Motor neuron (in vitro differentiated cells): Measurements from ENCODE around the gene SEMA5B. TPM values are rescaled to one million over a fixed set of nuclear protein-coding genes. Genes with fewer than 3 reads are reported as not detected.

ENCODE experiments used
- ATAC-seq, 8 experiments: fragments of 200-7000 bp; cut with Tn5 transposase; replicated peaks in 6 of 8; 2 replicates each; pipeline ENCODE4 v1.8.0; 2021; ENCODE audit warnings: mild to moderate bottlenecking in 8 of 8, moderate library complexity in 8 of 8
- H3K27ac ChIP-seq, 2 donors: fragments of 250-450 bp; sonication (Bioruptor Pico); 2 replicates each; pipeline ENCODE4 v1.9.0; 2021; ENCODE audit warnings: antibody characterized with exemption in 2 of 2, mild to moderate bottlenecking in 2 of 2, moderate library complexity in 1 of 2
- H3K4me1 ChIP-seq, 2 donors: fragments of 250-450 bp; sonication (Bioruptor Pico); replicated peaks in 1 of 2; 2 replicates each; pipeline ENCODE4 v1.6.1; 2021; ENCODE audit warnings: antibody characterized with exemption in 2 of 2, mild to moderate bottlenecking in 2 of 2, moderate library complexity in 1 of 2
- H3K4me3 ChIP-seq, 5 donors: fragments of 250-450 bp; sonication (Bioruptor Pico); 2 replicates each; pipeline ENCODE4 v1.9.0; 2021; ENCODE audit warnings: antibody characterized with exemption in 5 of 5, mild to moderate bottlenecking in 5 of 5, moderate library complexity in 4 of 5
- WGBS, 10 experiments: fragments of 450-650 bp; shearing (Covaris generic); methylation state at CpG; one replicate each; pipeline ENCODE4 v1.0.0; 2022; 5-methylcytosine and 5-hydroxymethylcytosine counted together
- in situ Hi-C, 9 experiments: fragments of 400-800 bp; cut with MboI; loops; one replicate each; pipeline ENCODE4 v1.15.0; 2021; ENCODE audit warnings: low sequenced_read_pairs in 9 of 9, low pct_unique_long_range_greater_than_20kb in 2 of 9; ENCODE audit not compliant: unreplicated experiment in 9 of 9
- total RNA-seq, 8 experiments: library from RNA; unstranded; fragments of 300-600 nt; gene quantifications; 2 replicates each; pipeline versions ENCODE4 v1.2.3 to v1.2.4, GENCODE V29; 2022

Gene SEMA5B
- total RNA-seq, 8 experiments from 2014 or later: 0.38 to 34.5 (median 21.4) TPM

GRCh38 chr3:123053107-123053506 is 25.5 kb upstream of the SEMA5B start:
- Histone ChIP-seq H3K27ac (no peak overlapping the region), H3K4me1 (peaks cover 15 to 18% of the 10 kb centered on the region in 2 donors), H3K4me3 (no peak overlapping the region)
- peak in 3 of 8 experiments; percentile 25 to 55 (median 33) for ATAC-seq
- in situ Hi-C loops: no loop called here
- 67 to 100% (median 100%) methylated on average over 1 to 2 of the region's 2 CpGs; no CpG with 5 or more reads in 4 of the 10 experiments for WGBS, 10 experiments

- Histone ChIP-seq H3K4me1 (peaks cover 25 to 27% of the 10 kb centered on the region in 2 donors), H3K27ac (no peak overlapping the region), H3K4me3 (no peak overlapping the region)
- in situ Hi-C loops: no loop called here
- WGBS, 10 experiments: 56 to 90% methylated on average over 2 of the region's 2 CpGs; no CpG with 5 or more reads in 8 of the 10 experiments
- ATAC-seq: no peak
Observed at GRCh38 chr3:123050666-123051065, 23.1 kb upstream of the SEMA5B start.

- Histone ChIP-seq H3K27ac (no peak overlapping the region), H3K4me1 (peaks cover 8 to 14% of the 10 kb centered on the region in 2 donors), H3K4me3 (no peak overlapping the region)
- ATAC-seq: no peak
- WGBS, 10 experiments: 72 to 100% (median 86%) methylated on average over 1 to 9 of the region's 13 CpGs
- in situ Hi-C loops: loop anchor here in 1 of 9 experiments (25.0 kb wide), 1 partner anchor 111 kb away; no protein-coding TSS in a partner anchor
Observed at GRCh38 chr3:123048480-123049237, 21.1 kb upstream of the SEMA5B start.

GRCh38 chr3:123047062-123047319 is 19.4 kb upstream of the SEMA5B start:
- Histone ChIP-seq H3K27ac (peak overlapping the region in 1 of 2 donors; percentile 44), H3K4me1 (peaks cover 8 to 14% of the 10 kb centered on the region in 2 donors), H3K4me3 (no peak overlapping the region)
- in situ Hi-C loops: loop anchor here in 1 of 9 experiments (25.0 kb wide), 1 partner anchor 110 kb away; no protein-coding TSS in a partner anchor
- WGBS, 10 experiments: 0 to 92% (median 57%) methylated on average over 1 to 3 of the region's 3 CpGs; no CpG with 5 or more reads in 2 of the 10 experiments
- ATAC-seq: peak in 3 of 8 experiments; percentile 84 to 92 (median 90)

- WGBS, 10 experiments: 10 to 89% (median 52%) methylated on average over 2 to 9 of the region's 10 CpGs; no CpG with 5 or more reads in 1 of the 10 experiments
- in situ Hi-C loops: loop anchor here in 1 of 9 experiments (25.0 kb wide), 1 partner anchor 109 kb away; no protein-coding TSS in a partner anchor
- Histone ChIP-seq H3K27ac (peak overlapping the region in 1 of 2 donors; percentile 44), H3K4me3 (no peak overlapping the region), H3K4me1 (peaks cover 8 to 14% of the 10 kb centered on the region in 2 donors)
- ATAC-seq: peak in 5 of 8 experiments; percentile 65 to 93 (median 85)
Observed at GRCh38 chr3:123046262-123047061, 18.9 kb upstream of the SEMA5B start.

- H3K4me3 ChIP-seq: no peak overlapping the region
- peaks cover 8 to 14% of the 10 kb centered on the region in 2 donors for H3K4me1 ChIP-seq
- H3K27ac ChIP-seq: no peak overlapping the region
- WGBS, 10 experiments: 20 to 100% (median 73%) methylated on average over 1 to 4 of the region's 5 CpGs
- in situ Hi-C loops: loop anchor here in 1 of 9 experiments (25.0 kb wide), 1 partner anchor 108 kb away; no protein-coding TSS in a partner anchor
- ATAC-seq: no peak
Observed at GRCh38 chr3:123044981-123045763, 17.6 kb upstream of the SEMA5B start.

GRCh38 chr3:123042413-123042812 is 14.8 kb upstream of the SEMA5B start:
- in situ Hi-C loops: loop anchor here in 1 of 9 experiments (25.0 kb wide), 1 partner anchor 105 kb away; no protein-coding TSS in a partner anchor
- 44 to 100% (median 82%) methylated on average over 1 to 6 of the region's 6 CpGs for WGBS, 10 experiments
- Histone ChIP-seq H3K4me3 (no peak overlapping the region), H3K4me1 (peaks cover 8 to 14% of the 10 kb centered on the region in 2 donors), H3K27ac (no peak overlapping the region)
- no peak for ATAC-seq

GRCh38 chr3:123039178-123039577 is 11.6 kb upstream of the SEMA5B start:
- Histone ChIP-seq H3K4me3 (no peak overlapping the region), H3K27ac (no peak overlapping the region), H3K4me1 (peaks cover 7 to 8% of the 10 kb centered on the region in 2 donors)
- 34 to 90% (median 65%) methylated on average over 1 to 3 of the region's 3 CpGs for WGBS, 10 experiments
- no peak for ATAC-seq
- in situ Hi-C loops: loop anchor here in 1 of 9 experiments (25.0 kb wide), 1 partner anchor 102 kb away; no protein-coding TSS in a partner anchor

GRCh38 chr3:123038751-123039150 is 11.2 kb upstream of the SEMA5B start:
- no peak for ATAC-seq
- Histone ChIP-seq H3K4me3 (no peak overlapping the region), H3K4me1 (peaks cover 7 to 8% of the 10 kb centered on the region in 2 donors), H3K27ac (no peak overlapping the region)
- in situ Hi-C loops: loop anchor here in 1 of 9 experiments (25.0 kb wide), 1 partner anchor 101 kb away; no protein-coding TSS in a partner anchor

GRCh38 chr3:123037015-123037375 is 9.4 kb upstream of the SEMA5B start:
- peaks cover 7 to 8% of the 10 kb centered on the region in 2 donors for H3K4me1 ChIP-seq
- in situ Hi-C loops: loop anchor here in 1 of 9 experiments (25.0 kb wide), 1 partner anchor 100 kb away; no protein-coding TSS in a partner anchor
- ATAC-seq: no peak
- no peak overlapping the region for H3K27ac ChIP-seq
- H3K4me3 ChIP-seq: no peak overlapping the region
- 26 to 94% (median 82%) methylated on average over 1 to 5 of the region's 5 CpGs; no CpG with 5 or more reads in 2 of the 10 experiments for WGBS, 10 experiments

- whole genome bisulfite sequencing, 10 experiments: 20 to 73% (median 53%) methylated on average over 2 to 8 of the region's 8 CpGs
- H3K4me3 ChIP-seq: no peak overlapping the region
- peaks cover 7 to 10% of the 10 kb centered on the region in 2 donors for H3K4me1 ChIP-seq
- H3K27ac ChIP-seq: no peak overlapping the region
- in situ Hi-C loops: loop anchor here in 1 of 9 experiments (25.0 kb wide), 1 partner anchor 99 kb away; no protein-coding TSS in a partner anchor
- peak; percentile 12 to 88 (median 52) for ATAC-seq
Observed at GRCh38 chr3:123036352-123037014, 8.9 kb upstream of the SEMA5B start.

GRCh38 chr3:123034996-123035395 is 7.4 kb upstream of the SEMA5B start:
- H3K4me3 ChIP-seq: no peak overlapping the region
- peaks cover 19% of the 10 kb centered on the region in 2 donors for H3K4me1 ChIP-seq
- H3K27ac ChIP-seq: no peak overlapping the region
- WGBS, 10 experiments: 55 to 93% (median 80%) methylated on average over 1 to 3 of the region's 3 CpGs; no CpG with 5 or more reads in 1 of the 10 experiments
- no peak for ATAC-seq
- in situ Hi-C loops: loop anchor here in 1 of 9 experiments (25.0 kb wide), 1 partner anchor 98 kb away; no protein-coding TSS in a partner anchor
